H54 (cell line): Measurements from ENCODE around the gene RASA3.
A peak's percentile ranks its signal among the peaks of the same experiment; 100 is the strongest.
"Not testable (repeated sequence)": the region's sequence is repeated elsewhere in the genome, so short reads cannot be mapped to it uniquely, and the experiment has no call there.

ENCODE experiments used
- DNase-seq: peaks from one replicate; pipeline ENCODE4 v3.0.0; 2011; ENCODE audit warnings: low spot score, mixed read lengths; ENCODE audit not compliant: insufficient read length
- FAIRE-seq: peaks from 3 replicates; lab custom pipeline; 2011; peaks lifted over from hg19 to GRCh38; lab: Jason Lieb, UNC
- POLR2A ChIP-seq: IDR thresholded peaks from 2 replicates; pipeline ENCODE4 v1.6.1; 2011; ENCODE audit warnings: low read depth, mild to moderate bottlenecking, low read length

Gene RASA3

DNA sequence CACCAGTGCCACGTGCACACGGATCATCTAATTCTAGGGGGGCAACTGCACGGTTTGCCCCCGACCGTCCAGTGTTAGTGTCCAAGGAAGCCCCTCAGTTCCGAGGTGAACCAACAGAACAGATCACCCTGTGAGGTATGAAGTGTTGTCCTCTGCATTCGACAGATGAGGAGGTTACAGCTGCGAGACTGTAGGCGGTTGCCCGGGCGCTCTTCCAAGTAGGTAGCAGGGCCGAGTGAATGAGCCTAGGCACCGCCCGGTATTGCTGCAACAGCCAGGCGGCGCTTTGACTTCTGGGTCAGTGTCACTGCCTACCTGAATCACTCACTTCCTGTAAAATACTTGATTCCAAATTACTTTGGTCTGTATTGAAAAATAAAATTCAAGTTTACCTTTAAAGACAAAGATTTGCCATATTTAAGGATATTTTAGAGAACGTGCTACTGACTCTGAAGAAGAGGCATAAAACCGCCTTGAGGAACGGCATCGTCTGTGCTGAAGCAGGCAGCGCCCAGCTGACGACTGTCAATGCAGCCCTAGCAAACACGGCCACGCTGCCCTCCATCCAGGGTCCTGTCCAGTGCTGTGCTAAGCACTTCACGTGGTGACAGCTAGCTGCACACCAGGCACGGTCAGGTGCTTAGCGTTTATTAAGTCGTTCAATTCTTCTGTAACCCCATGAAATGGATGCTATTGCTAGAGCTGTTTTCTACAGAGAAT, 19.3 kb upstream of the RASA3 start:
- FAIRE-seq (peak; percentile 99), DNase-seq (peak; percentile 94)
- TF ChIP-seq POLR2A, result no peak

DNA sequence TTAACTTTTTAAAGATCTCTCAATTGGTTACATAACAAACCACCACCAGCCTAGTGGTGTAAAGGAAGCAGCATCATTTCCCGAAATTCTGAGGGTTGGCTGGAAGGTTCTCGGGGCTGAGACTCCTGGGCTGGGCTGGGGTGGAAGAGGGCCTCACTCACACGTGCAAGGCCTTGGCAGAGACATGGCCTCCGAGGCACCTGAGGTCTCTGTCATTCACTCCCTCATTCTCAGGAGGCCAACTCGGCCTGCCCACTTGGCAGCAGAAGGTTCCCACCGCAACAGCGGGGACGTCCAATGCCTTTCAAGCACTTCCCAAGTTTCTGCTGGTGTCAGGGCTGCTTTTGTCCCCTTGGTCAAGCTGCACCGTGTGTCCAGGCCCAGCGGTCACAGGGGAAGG, 18.6 kb upstream of the RASA3 start:
- DNase-seq (no peak), FAIRE-seq (peak; percentile 6)
- no peak for TF ChIP-seq POLR2A

DNA sequence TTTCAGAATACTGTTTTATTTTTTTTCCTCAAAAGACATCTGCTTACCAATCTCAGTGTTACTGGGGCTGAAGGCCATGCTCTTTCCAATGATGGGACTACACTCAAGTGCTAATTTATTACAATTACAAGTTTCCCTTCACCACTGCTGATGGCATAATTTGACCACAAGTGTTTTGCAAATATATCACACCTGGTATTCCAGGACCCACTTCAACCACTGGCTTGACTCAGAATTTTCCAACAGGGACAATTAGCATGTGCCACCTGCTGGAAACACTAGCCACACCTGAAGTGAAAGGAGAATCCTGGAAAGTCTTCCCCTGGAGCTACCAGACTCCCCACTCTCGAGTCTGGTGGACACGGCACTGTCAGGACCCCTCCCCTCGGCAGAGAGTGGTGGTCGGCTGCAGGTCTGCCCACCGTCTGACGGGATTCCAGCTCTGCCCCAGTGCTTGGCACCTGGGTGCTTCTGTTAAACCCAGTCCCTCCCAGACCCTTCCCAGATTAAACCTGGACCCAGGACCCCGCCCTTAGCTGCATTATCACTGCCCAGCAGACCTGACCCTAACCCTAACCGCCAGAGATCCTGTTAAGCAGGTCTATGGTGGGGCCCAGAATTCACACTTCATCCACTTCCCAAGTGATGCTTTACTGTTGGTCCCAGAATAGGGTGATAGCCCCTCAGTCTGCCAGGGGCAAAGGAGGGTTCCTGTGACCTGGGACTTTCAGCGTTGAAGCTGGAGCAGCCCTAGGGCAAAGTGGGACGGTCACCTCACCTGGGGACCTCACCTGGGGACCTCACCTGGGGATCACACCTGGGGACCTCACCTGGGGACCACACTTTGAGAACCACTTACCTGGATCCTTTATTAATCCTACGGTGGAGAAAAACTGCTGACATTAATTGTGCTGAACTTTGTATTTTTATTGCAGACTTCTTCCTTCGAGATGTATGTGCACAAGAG, 17.6 kb upstream of the RASA3 start:
- no peak for DNase-seq
- no peak for FAIRE-seq
- TF ChIP-seq POLR2A, result no peak

DNA sequence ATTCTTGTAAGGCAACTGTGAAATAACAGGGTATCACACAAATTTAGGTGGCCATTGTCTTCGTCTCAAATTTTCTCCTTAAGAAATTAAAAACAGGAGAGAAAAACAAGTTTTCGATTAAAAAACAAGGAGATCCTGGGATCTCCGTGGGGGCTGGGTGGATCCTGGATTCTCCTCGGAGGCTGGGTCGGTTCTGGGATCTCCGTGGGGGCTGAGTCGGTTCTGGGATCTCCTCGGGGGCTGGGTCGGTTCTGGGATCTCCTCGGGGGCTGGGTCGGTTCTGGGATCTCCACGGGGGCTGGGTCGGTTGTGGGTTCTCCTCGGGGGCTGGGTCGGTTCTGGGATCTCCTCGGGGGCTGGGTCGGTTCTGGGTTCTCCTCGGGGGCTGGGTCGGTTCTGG, 16.5 kb upstream of the RASA3 start:
- FAIRE-seq, DNase-seq: not testable (repeated sequence)

DNA sequence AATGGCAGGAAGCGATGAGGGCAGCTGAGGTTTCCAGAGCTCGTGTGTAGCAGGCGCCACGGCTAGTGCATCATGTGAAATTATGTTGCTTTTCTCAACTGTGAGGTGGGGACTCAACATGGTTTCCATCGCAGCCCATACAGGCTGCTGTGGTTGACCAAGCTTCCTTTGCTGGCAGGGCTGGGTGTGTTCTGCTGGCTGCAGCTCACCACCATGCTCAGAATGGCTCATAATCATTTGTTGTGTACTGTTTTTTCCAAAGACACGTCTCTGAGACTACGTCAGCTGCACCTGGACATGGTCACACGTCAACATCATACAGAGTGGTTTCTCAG, 16.1 kb upstream of the RASA3 start:
- DNase-seq, result no peak
- no peak for TF ChIP-seq POLR2A
- no peak for FAIRE-seq

GRCh38 chr13:114147803-114148520, 15.5 kb upstream of the RASA3 start:
- TF ChIP-seq POLR2A, result no peak
- DNase-seq (no peak), FAIRE-seq (no peak)

DNA sequence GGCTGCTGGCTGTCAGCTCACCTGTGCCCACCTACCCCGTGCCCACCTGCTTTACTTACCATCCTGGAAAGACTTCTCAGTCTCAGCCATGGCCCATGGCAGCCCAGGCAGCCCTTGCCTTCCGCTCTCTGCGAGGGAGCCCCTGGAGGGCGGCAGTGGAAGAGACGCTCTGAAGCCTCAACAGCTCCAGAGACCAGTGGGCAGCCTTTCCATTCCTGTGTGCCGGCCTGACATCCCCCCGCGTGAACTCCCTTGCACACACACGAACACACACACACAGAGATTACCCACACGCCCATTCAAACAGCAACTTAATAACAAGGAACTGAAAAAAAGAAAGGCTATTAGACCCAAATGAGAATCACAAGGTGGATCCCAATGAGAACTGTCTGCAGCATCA, 14.2 kb upstream of the RASA3 start:
- TF ChIP-seq POLR2A, result no peak
- DNase-seq (no peak), FAIRE-seq (peak; percentile 84)

DNA sequence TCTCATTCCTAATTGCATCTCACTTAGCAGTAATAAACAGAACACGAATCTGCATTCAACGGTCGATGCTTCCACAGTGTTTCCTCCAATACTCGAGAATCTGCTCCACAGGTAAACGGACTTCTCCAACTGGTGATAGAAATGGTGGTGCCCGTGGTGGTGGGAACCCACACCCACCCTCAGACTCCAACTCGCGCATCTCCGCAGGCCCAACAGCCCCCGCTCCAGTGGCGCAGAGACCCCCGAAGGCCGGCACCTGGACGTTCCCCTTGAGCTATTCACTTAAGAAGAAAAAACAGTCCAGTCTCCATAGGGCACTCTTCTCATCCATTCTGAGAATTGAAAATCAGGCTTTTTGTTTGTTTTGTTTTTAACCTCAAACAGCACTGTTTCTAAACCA, 13.8 kb upstream of the RASA3 start:
- DNase-seq (no peak), FAIRE-seq (no peak)
- TF ChIP-seq POLR2A, result no peak

GRCh38 chr13:114145722-114146121, 13.3 kb upstream of the RASA3 start:
- TF ChIP-seq POLR2A, result no peak
- no peak for FAIRE-seq
- no peak for DNase-seq

DNA sequence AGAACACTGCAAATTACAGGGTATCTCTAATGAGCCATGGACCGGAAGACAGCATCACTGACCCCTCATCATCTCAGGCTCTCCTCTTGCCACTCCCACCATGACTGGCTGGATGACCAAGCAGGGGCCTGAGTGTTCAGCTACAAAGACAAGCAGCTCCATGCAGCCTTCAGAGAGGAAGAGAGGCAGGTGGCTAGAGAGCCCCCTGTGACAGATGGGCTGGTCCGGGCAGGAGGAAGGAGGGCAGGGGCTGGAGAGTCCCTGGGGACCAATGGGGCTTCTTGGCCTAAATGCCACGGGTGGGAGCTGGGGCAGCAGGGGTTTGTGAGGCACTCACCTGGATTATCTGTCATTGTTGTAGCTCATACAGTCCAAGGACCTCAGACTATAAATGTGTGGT, 12.8 kb upstream of the RASA3 start:
- no peak for DNase-seq
- TF ChIP-seq POLR2A, result no peak
- FAIRE-seq, result no peak

DNA sequence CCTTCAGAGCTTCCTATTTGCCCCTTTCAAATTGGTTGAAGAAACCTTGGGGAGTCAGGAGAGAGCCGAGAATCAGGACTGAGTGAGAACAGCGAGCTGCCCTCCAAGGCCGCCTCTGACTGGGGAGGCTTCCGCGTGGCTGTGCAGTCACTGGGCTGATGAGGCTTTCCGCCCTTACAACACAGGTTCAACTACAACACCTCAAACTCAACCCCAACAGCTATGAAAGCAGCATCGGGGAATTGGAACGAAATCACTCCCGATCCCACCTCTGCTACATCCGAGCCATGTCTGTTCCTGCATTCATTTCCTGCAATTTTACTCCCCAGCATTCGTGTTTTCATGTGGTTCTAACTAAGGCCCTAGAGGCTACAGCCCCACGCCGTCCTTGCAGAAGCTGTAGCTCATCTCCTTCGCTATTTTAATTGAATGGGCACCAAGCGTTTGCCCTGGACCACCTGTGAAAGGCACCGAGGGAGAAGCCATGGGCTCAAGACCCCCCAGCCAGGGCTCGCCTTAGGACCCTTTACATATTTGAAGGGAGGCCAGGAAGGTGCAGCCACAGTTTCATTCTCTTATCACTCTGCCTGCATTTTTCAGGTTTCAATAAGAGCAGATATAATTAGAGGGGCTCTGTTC, 12.3 kb upstream of the RASA3 start:
- TF ChIP-seq POLR2A, result no peak
- FAIRE-seq, result no peak
- no peak for DNase-seq

DNA sequence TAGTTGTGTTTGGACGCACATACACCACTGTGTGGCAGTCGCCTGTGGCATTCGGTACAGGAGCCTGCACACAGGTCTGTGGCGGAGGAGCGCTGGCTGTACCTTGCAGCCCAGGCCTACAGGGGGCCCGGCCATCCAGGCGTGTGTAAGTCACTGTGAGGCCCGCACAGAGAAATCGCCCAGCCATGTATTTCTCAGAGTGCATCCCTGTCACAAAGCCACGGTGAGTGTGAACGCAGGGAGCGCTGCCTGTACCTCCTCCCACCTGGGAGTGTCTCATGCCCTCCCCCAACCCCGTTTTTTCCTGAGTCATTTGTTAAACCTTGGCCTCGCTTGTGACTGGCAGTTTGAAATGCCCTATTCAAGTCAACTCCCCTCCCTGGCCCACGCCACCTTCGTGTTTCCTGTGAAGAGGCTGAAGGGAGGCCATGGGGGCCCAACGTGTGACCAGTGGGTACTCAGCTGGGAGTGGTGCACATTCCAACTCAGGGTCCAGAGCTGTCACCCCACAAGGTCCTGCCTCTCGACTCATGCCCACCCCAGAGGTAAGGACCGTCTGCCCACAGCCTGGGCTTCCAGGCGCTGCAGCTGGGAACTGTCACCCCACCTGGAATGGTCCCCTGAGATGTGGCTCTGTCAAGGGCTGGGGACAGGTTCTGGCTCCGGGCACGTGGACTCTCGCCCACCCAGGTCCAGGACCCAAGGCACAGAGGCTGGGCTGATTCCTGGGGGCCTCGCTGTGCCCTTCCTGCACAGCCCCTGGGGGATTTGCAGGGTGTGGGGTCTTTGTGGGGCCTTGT, 11.6 kb upstream of the RASA3 start:
- no peak for FAIRE-seq
- no peak for DNase-seq
- TF ChIP-seq POLR2A, result no peak

DNA sequence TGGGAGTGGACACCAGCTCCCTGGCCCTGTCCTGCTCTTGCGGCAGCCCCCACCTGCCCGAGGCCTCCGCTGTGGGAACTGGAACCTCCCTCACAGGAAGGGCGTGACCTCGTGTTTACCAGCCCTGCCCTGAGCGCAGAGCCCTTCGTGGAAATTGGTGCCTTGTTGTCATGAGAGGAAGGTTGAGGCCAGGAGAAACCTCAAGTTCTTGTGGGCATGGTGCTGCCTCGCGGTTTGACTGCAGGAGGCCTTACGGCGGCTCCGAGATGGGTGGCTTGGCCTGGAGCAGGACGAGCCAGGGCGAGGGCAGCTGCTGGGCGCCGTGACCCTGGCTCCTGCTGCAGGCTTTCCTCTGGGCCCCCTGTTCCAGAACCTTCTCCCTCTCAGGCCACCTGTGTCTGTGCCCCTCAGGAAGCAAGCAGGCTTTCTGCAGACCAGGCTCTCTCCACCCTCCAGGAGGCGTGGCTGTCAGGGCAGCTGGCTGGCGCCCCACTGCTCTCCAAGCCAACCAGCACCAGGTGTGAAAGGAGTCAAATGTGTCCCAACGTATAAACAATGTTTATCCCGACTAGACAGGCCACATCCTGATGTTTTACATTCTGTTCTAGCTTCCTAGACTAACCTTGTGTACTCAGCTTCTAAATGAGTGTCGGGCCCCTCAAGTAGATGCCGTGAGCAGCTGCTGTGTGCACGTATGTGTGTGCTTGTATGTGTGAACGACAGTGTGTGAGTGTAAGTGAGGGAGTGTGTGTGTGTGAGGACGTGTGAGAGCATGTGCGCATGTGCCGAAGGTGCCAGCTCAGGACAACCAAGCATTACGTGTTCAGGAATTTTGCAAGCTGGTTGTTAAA, 10.4 kb upstream of the RASA3 start:
- DNase-seq, result no peak
- no peak for FAIRE-seq
- no peak for TF ChIP-seq POLR2A
